ENCODE results near the gene ISG15. TPM values are rescaled to one million over a fixed set of nuclear protein-coding genes. Genes with fewer than 3 reads are reported as not detected.

Gene ISG15
- polyA plus RNA-seq, 1 donor, result 26.0 TPM

GRCh38 chr1:1031659-1032235 is 18.4 kb downstream of the ISG15 start:
- DNase-seq, result peak; percentile 85 to 90
- Histone ChIP-seq H3K36me3 (ENCODE audit: control insufficient read depth, insufficient read depth, low read length) (peaks cover 28% of the 10 kb centered on the region), H3K4me1 (ENCODE audit: control insufficient read depth, insufficient read depth, low read length) (peaks cover 23% of the 10 kb centered on the region), H3K27me3 (ENCODE audit: control insufficient read depth, insufficient read depth, low read length) (peaks cover 12% of the 10 kb centered on the region), H3K4me3 (ENCODE audit: low read length) (no peak overlapping the region), H3K27ac (ENCODE audit: low read length) (peak overlapping the region; percentile 77), H3K9me3 (ENCODE audit: control insufficient read depth, low read depth, low read length) (no peaks in the 10 kb centered on the region)
- no CpG with 5 or more reads among the region's 11 CpGs for WGBS (ENCODE audit: insufficient coverage, low lambda C conversion rate)

DNA sequence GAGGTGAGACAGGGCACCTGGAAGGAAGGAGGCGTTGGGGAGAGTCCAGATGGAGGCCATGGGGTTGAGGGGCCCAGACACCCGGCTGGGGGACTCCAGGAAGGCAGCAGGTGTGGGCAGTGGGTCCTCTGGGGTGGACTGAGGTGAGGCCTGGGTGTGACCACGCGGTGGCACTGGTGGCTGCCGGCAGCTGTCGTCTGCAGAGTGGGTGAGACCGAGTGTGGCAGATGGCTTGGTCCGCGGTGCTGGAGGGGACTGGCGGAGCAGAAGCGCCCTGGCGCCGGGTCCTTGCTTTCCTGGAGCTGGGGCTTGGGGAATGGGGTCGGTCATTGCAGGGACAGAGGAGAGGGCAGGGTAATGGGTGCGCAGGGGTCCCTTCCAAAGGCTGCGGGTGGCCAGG is 19.1 kb downstream of the ISG15 start:
- peaks cover 24% of the 10 kb centered on the region for H3K4me1 ChIP-seq (ENCODE audit: control insufficient read depth, insufficient read depth, low read length)
- H3K9me3 ChIP-seq (ENCODE audit: control insufficient read depth, low read depth, low read length), result no peaks in the 10 kb centered on the region
- WGBS (ENCODE audit: insufficient coverage, low lambda C conversion rate), result no CpG with 5 or more reads among the region's 16 CpGs
- DNase-seq, result peak in 1 of 2 donors; percentile 57
- H3K36me3 ChIP-seq (ENCODE audit: control insufficient read depth, insufficient read depth, low read length), result peaks cover 28% of the 10 kb centered on the region
- H3K27me3 ChIP-seq (ENCODE audit: control insufficient read depth, insufficient read depth, low read length), result peaks cover 12% of the 10 kb centered on the region
- H3K4me3 ChIP-seq (ENCODE audit: low read length), result peak overlapping the region; percentile 40
- H3K27ac ChIP-seq (ENCODE audit: low read length), result peak overlapping the region; percentile 77

- H3K9me3 ChIP-seq (ENCODE audit: control insufficient read depth, low read depth, low read length), result no peaks in the 10 kb centered on the region
- no peak overlapping the region for H3K27ac ChIP-seq (ENCODE audit: low read length)
- WGBS (ENCODE audit: insufficient coverage, low lambda C conversion rate), result no CpG with 5 or more reads among the region's 73 CpGs
- peaks cover 12% of the 10 kb centered on the region for H3K27me3 ChIP-seq (ENCODE audit: control insufficient read depth, insufficient read depth, low read length)
- H3K4me1 ChIP-seq (ENCODE audit: control insufficient read depth, insufficient read depth, low read length), result peaks cover 29% of the 10 kb centered on the region
- peak overlapping the region; percentile 40 for H3K4me3 ChIP-seq (ENCODE audit: low read length)
- peak; percentile 89 to 93 for DNase-seq
- peaks cover 23% of the 10 kb centered on the region for H3K36me3 ChIP-seq (ENCODE audit: control insufficient read depth, insufficient read depth, low read length)
These were observed 19.8 kb downstream of the ISG15 start for GRCh38 chr1:1033009-1033587.

- Histone ChIP-seq H3K27me3 (ENCODE audit: control insufficient read depth, insufficient read depth, low read length) (peaks cover 14% of the 10 kb centered on the region), H3K4me3 (ENCODE audit: low read length) (no peak overlapping the region), H3K4me1 (ENCODE audit: control insufficient read depth, insufficient read depth, low read length) (peaks cover 30% of the 10 kb centered on the region), H3K36me3 (ENCODE audit: control insufficient read depth, insufficient read depth, low read length) (peaks cover 27% of the 10 kb centered on the region), H3K27ac (ENCODE audit: low read length) (no peak overlapping the region), H3K9me3 (ENCODE audit: control insufficient read depth, low read depth, low read length) (no peaks in the 10 kb centered on the region)
- no CpG with 5 or more reads among the region's 71 CpGs for WGBS (ENCODE audit: insufficient coverage, low lambda C conversion rate)
- DNase-seq, result no peak
These were observed 20.6 kb downstream of the ISG15 start for GRCh38 chr1:1033731-1034438.

DNA sequence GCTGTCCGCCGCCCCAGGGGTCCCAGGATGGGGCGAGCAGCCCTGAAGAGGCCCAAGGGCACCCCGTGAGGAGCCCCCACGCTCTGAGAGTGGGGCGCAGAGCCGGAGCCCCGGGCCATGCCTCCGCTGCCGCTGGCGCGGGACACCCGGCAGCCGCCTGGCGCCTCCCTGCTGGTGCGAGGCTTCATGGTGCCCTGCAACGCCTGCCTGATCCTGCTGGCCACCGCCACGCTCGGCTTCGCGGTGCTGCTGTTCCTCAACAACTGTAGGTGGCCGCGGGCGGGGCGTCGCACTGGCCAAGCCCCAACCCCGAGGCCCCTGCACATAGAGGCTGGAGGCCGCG is 21.1 kb downstream of the ISG15 start:
- WGBS (ENCODE audit: insufficient coverage, low lambda C conversion rate), result no CpG with 5 or more reads among the region's 30 CpGs
- no peak for DNase-seq
- Histone ChIP-seq H3K9me3 (ENCODE audit: control insufficient read depth, low read depth, low read length) (no peaks in the 10 kb centered on the region), H3K27me3 (ENCODE audit: control insufficient read depth, insufficient read depth, low read length) (peaks cover 19% of the 10 kb centered on the region), H3K4me3 (ENCODE audit: low read length) (no peak overlapping the region), H3K36me3 (ENCODE audit: control insufficient read depth, insufficient read depth, low read length) (peaks cover 27% of the 10 kb centered on the region), H3K27ac (ENCODE audit: low read length) (no peak overlapping the region), H3K4me1 (ENCODE audit: control insufficient read depth, insufficient read depth, low read length) (peaks cover 35% of the 10 kb centered on the region)

GRCh38 chr1:1035291-1035943 is 22.1 kb downstream of the ISG15 start:
- no CpG with 5 or more reads among the region's 19 CpGs for WGBS (ENCODE audit: insufficient coverage, low lambda C conversion rate)
- Histone ChIP-seq H3K27me3 (ENCODE audit: control insufficient read depth, insufficient read depth, low read length) (peaks cover 25% of the 10 kb centered on the region), H3K4me3 (ENCODE audit: low read length) (no peak overlapping the region), H3K36me3 (ENCODE audit: control insufficient read depth, insufficient read depth, low read length) (peaks cover 27% of the 10 kb centered on the region), H3K9me3 (ENCODE audit: control insufficient read depth, low read depth, low read length) (no peaks in the 10 kb centered on the region), H3K27ac (ENCODE audit: low read length) (no peak overlapping the region), H3K4me1 (ENCODE audit: control insufficient read depth, insufficient read depth, low read length) (peaks cover 45% of the 10 kb centered on the region)
- no peak for DNase-seq

DNA sequence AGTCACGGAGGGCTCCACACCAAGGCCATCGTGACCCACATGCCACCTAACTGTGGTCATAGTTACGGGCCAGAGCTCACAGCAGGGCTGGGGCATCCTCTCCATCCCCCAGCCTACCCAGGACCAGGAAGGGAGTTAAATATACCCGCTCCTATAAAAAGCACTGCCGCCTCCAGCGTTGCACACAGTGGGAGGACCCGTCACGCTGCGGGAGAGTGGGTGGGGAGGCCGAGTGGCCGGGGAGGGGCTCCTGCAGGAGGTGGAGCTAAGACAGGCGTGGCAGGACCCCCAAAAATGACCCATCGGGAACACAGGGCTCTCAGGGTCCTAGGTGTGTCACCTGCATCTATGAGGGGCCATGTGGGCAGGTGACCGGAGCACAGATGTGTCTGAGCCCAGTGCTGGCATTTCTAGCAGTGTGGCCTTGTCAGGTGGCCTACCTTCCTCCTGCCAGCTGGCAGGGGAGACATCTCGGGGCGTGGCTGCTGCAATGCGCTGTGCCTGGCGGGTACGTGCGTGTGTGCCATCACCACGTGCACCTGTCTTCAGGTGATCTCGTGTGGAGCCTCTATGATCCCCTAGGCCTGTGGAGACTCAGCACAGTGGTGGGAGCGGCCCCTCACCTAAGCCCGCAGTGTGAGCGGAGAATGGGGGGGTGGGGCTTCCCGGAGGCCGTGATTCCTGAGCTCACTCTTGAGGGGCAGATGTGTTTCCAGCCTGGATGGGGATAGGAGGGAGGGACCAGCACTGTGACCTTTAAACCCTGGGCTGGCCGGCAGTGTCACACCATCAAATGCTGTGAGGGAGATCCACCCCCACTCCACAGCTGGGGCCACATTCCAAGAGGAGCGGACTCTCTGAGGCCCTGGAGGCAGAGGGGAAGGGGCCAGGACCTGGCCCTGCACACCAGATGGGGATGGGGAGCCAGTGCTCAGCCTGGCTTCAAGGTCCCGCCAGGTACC is 24.4 kb downstream of the ISG15 start:
- DNase-seq, result no peak
- no CpG with 5 or more reads among the region's 30 CpGs for WGBS (ENCODE audit: insufficient coverage, low lambda C conversion rate)
- Histone ChIP-seq H3K9me3 (ENCODE audit: control insufficient read depth, low read depth, low read length) (peaks cover 7% of the 10 kb centered on the region), H3K4me3 (ENCODE audit: low read length) (no peak overlapping the region), H3K27ac (ENCODE audit: low read length) (no peak overlapping the region), H3K4me1 (ENCODE audit: control insufficient read depth, insufficient read depth, low read length) (peaks cover 27% of the 10 kb centered on the region), H3K27me3 (ENCODE audit: control insufficient read depth, insufficient read depth, low read length) (peaks cover 23% of the 10 kb centered on the region), H3K36me3 (ENCODE audit: control insufficient read depth, insufficient read depth, low read length) (peaks cover 37% of the 10 kb centered on the region)

DNA sequence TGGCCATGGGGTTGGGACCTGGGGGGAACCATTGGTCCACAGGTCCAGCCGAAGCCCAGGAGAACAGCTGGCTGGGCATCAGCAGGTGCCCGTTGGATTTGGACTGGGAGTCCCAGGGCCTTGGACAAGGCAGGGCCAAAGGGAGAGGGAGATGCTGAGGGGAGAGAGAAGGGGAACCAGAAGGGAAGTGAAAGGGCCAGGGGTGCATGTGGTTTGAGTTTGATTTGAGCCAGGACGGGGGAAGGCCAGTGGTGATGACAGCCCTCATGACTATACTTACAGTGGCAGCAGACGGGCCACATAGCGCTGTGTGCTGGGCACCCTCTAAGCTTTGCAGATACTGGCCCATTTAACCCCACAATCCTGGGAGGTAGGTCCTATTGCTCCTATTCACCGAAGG is 25.4 kb downstream of the ISG15 start:
- no peak for DNase-seq
- no CpG with 5 or more reads among the region's 6 CpGs for WGBS (ENCODE audit: insufficient coverage, low lambda C conversion rate)
- no peak overlapping the region for H3K4me3 ChIP-seq (ENCODE audit: low read length)
- H3K9me3 ChIP-seq (ENCODE audit: control insufficient read depth, low read depth, low read length), result peaks cover 18% of the 10 kb centered on the region
- peaks cover 24% of the 10 kb centered on the region for H3K4me1 ChIP-seq (ENCODE audit: control insufficient read depth, insufficient read depth, low read length)
- peaks cover 22% of the 10 kb centered on the region for H3K27me3 ChIP-seq (ENCODE audit: control insufficient read depth, insufficient read depth, low read length)
- H3K27ac ChIP-seq (ENCODE audit: low read length), result no peak overlapping the region
- H3K36me3 ChIP-seq (ENCODE audit: control insufficient read depth, insufficient read depth, low read length), result peaks cover 48% of the 10 kb centered on the region

- Histone ChIP-seq H3K27me3 (ENCODE audit: control insufficient read depth, insufficient read depth, low read length) (peaks cover 18% of the 10 kb centered on the region), H3K4me3 (ENCODE audit: low read length) (no peak overlapping the region), H3K4me1 (ENCODE audit: control insufficient read depth, insufficient read depth, low read length) (peaks cover 22% of the 10 kb centered on the region), H3K27ac (ENCODE audit: low read length) (no peak overlapping the region), H3K36me3 (ENCODE audit: control insufficient read depth, insufficient read depth, low read length) (peaks cover 52% of the 10 kb centered on the region), H3K9me3 (ENCODE audit: control insufficient read depth, low read depth, low read length) (peaks cover 22% of the 10 kb centered on the region)
- no CpG with 5 or more reads among the region's 17 CpGs for WGBS (ENCODE audit: insufficient coverage, low lambda C conversion rate)
- DNase-seq, result no peak
These were observed 26.0 kb downstream of the ISG15 start for GRCh38 chr1:1039145-1039910.
